GM06990 (cell line): Measurements from ENCODE around the gene STX2.
"Not testable (repeated sequence)": the region's sequence is repeated elsewhere in the genome, so short reads cannot be mapped to it uniquely, and the experiment has no call there.

Experiments used
- DNase-seq: peaks from one replicate; pipeline ENCODE4 v3.0.0-alpha.2; 2011; ENCODE audit not compliant: insufficient read length; ENCODE audit errors: extremely low read depth
- H3K27me3 ChIP-seq: replicated peaks from 2 replicates; pipeline ENCODE4 v1.6.0; 2011; ENCODE audit warnings: low read length; ENCODE audit not compliant: control insufficient read depth, insufficient read depth
- H3K36me3 ChIP-seq: 2 replicates; pipeline ENCODE4 v1.5.1; 2011; ENCODE audit warnings: low read length; ENCODE audit not compliant: control insufficient read depth, insufficient read depth
- H3K4me3 ChIP-seq: replicated peaks from 2 replicates; pipeline ENCODE4 v1.5.1; 2011; ENCODE audit warnings: low read depth, mild to moderate bottlenecking, control low read depth, low read length
- CTCF ChIP-seq: IDR thresholded peaks from 2 replicates; pipeline ENCODE4 v1.5.1; 2011; ENCODE audit warnings: low read length, control low read depth, mild to moderate bottlenecking, inconsistent platforms; ENCODE audit not compliant: insufficient read depth, poor library complexity, severe bottlenecking

Gene STX2

DNA sequence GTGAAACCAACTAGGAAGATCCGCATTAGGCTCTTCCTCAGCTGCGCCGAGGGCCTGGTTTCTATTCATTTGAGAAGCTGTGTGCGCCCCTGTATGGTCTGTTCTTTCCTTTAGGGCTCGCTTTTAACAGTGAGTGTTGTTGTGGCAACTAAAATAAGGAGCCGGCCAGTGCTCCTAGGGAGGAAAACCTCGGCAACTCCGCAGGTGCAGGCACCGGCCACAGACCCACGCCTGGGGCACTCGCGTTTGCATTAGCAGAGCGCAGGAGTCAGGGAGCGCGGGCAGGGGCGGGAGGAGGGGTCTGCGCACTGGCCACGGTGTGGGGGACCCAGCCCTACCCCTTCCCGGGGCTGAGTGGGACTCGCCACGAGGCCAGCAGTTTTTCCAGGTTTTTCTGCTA, 50.5 kb downstream of the STX2 start:
- Histone ChIP-seq H3K27me3 (no peaks in the 10 kb centered on the region), H3K36me3 (0 out of 2 replicates have a peak, but pooled peaks cover 2% of the 10 kb centered on the region), H3K4me3 (no peak overlapping the region)
- no peak for TF ChIP-seq CTCF
- no peak for DNase-seq

GRCh38 chr12:130787445-130788410, 51.3 kb downstream of the STX2 start:
- no peaks in the 10 kb centered on the region; the same call in 1 of the 2 replicates for H3K36me3 ChIP-seq
- no peak for TF ChIP-seq CTCF
- no peak for DNase-seq
- no peaks in the 10 kb centered on the region for H3K27me3 ChIP-seq
- H3K4me3 ChIP-seq, result no peak overlapping the region

GRCh38 chr12:130787041-130787440, 52.0 kb downstream of the STX2 start:
- Histone ChIP-seq H3K4me3 (no peak overlapping the region), H3K27me3 (no peaks in the 10 kb centered on the region), H3K36me3 (no peaks in the 10 kb centered on the region; the same call in 1 of the 2 replicates)
- no peak for TF ChIP-seq CTCF
- DNase-seq, result no peak

DNA sequence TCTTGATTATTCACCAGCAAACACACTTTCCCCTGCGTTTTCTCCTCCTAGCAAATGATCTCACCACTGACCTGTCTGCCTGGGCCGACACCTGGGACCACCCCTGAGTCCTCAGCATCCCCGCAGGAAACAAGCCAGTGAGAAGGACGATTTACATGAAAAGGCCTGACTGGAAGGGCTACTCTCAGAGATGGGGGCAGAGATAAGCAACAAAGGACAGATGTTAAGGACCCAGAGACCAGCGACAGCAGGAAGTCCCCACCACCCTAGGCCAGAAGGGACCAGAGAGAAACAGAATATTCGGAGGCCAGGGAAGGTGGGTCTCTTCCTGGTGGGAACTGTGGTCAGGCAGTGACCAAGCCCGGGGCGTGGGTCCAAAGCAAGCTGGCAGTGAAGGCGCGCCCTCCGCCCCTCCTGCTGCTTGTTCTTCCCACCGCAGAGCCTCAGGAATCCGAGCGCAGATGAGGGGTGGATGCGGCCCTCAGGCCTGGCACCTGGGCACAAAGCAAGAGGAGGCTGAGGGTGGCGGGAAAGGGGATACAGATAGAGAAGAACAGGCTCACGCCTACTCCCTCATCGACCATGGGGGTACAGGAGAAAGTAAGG, 55.8 kb downstream of the STX2 start:
- no peak for TF ChIP-seq CTCF
- H3K27me3 ChIP-seq, result no peaks in the 10 kb centered on the region
- no peak for DNase-seq
- H3K4me3 ChIP-seq, result no peak overlapping the region
- H3K36me3 ChIP-seq, result no peaks in the 10 kb centered on the region; the same call in 1 of the 2 replicates

DNA sequence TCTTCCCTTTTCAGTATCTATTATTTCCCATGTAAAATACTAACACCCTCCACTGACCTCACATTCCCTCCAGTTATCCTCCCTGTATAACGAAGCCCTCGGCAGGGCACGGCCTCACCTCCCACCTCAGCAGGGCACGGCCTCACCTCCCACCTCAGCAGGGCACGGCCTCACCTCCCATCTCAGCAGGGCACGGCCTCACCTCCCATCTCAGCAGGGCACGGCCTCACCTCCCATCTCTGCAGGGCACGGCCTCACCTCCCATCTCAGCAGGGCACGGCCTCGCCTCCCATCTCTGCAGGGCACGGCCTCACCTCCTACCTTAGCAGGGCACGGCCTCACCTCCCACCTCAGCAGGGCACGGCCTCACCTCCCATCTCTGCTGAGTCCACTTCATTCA, 56.8 kb downstream of the STX2 start:
- H3K27me3 ChIP-seq, DNase-seq, H3K36me3 ChIP-seq: not testable (repeated sequence)

DNA sequence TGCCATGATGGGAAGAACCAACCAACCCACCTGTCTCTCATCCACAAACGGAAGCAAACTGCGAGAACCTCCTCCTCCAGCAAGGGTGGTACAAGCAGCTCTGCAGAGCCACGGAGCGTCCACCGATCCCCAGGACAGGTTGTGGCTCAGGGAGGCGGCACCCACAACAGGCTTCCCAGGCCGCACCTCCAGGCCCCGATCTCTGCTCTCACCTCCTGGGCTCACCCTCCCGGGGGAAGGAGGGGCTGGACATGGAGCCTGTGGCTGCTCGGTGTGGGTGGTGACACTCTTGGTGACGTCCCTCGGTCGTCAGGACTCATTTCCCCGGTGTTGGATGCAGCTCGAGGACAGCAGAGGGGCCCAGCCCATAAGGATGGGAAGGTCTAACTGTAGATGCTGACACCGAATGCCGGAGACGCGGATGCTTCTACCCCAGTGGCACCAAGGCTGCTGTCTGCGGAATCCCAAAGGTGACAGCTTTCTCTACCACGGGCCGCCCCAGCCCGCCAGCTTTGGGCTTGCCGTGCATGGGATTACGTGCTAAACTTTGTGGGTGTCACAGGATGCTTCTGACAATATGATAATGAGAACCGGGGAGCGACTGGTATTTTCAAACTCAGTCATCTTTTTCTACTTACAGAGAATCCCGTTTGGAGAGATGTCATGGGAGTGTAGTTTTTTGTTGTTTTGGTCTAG, 58.0 kb downstream of the STX2 start:
- DNase-seq, result no peak
- no peaks in the 10 kb centered on the region; the same call in 1 of the 2 replicates for H3K36me3 ChIP-seq
- H3K4me3 ChIP-seq, result no peak overlapping the region
- no peak for TF ChIP-seq CTCF
- no peaks in the 10 kb centered on the region for H3K27me3 ChIP-seq

More for the DNA sequence above, 56.8 kb downstream of the STX2 start:
- not testable (repeated sequence) for H3K4me3 ChIP-seq
